HepG2 (cell line): ENCODE data around the gene DPY30. TPM values are rescaled to one million over a fixed set of nuclear protein-coding genes. Genes with fewer than 3 reads are reported as not detected.

ENCODE experiments used
- ATAC-seq: fragments of 200-7000 bp; cut with Tn5 transposase; 3 replicates; pipeline ENCODE4 v1.9.1; 2020; ENCODE audit warnings: mild to moderate bottlenecking, moderate library complexity
- BruUV-seq: library from RNA; stranded (reverse); fragments of 400-500 nt; replicated peaks from 2 replicates; lab custom pipeline; 2021; lab: Mats Ljungman, UMichigan
- CTCF ChIA-PET: fragments of 300-600 bp; formaldehyde crosslinking; extraction: SDS; loops from one replicate; lab custom pipeline; 2021; ENCODE audit warnings: low total read pairs, inconsistent platforms, low intra/inter-chr PET ratio; lab: Yijun Ruan, JAX
- POLR2A ChIA-PET: fragments of 350-600 bp; sonication (Branson Sonifier 250); formaldehyde crosslinking; loops from one replicate; lab custom pipeline; 2020; ENCODE audit warnings: antibody characterized with exemption, inconsistent platforms; lab: Yijun Ruan, JAX
- DNase-seq: peaks from one replicate; pipeline ENCODE4 v3.0.0-alpha.2; 2015; ENCODE audit warnings: low spot score
- FAIRE-seq: peaks from 3 replicates; lab custom pipeline; 2011; peaks lifted over from hg19 to GRCh38; lab: Jason Lieb, UNC
- H2AFZ ChIP-seq: one replicate; pipeline ENCODE4 v1.6.1; 2011; ENCODE audit warnings: low read length, inconsistent platforms
- H3K27ac ChIP-seq: fragments of 300-600 bp; 3 replicates; pipeline ENCODE4 v1.8.0; 2011; ENCODE audit warnings: mixed run types, mild to moderate bottlenecking, mixed read lengths, low read length, inconsistent platforms; ENCODE audit not compliant: insufficient read depth; ENCODE audit errors: extremely low read length
- H3K27me3 ChIP-seq, 2 experiments: fragments of 200-600 bp in 1 of 2; 2 replicates in 1 of 2; 3 replicates in 1 of 2; pipeline versions ENCODE4 v1.6.0 to v1.8.0; 2011; ENCODE audit warnings: low read length in 2 of 2, mild to moderate bottlenecking in 2 of 2, moderate library complexity in 2 of 2, inconsistent platforms in 1 of 2; ENCODE audit not compliant: insufficient read depth in 2 of 2, control insufficient read depth in 1 of 2
- H3K36me3 ChIP-seq, 2 experiments: fragments of 200-600 bp in 1 of 2; replicated peaks in 1 of 2; 2 replicates in 1 of 2; 3 replicates in 1 of 2; pipeline versions ENCODE4 v1.5.1 to v1.8.0; 2011; ENCODE audit warnings: low read length in 2 of 2, inconsistent platforms in 1 of 2; ENCODE audit not compliant: insufficient read depth in 2 of 2, control insufficient read depth in 1 of 2
- H3K4me1 ChIP-seq: 2 replicates; pipeline ENCODE4 v1.5.1; 2012; ENCODE audit warnings: low read length, inconsistent platforms; ENCODE audit not compliant: insufficient read depth
- H3K4me2 ChIP-seq: 2 replicates; pipeline ENCODE4 v1.6.0; 2011; ENCODE audit warnings: low read depth, low read length, inconsistent platforms
- H3K4me3 ChIP-seq, 3 experiments: fragments of 200-600 bp in 1 of 3; sonication (generic), shearing (Covaris generic) in 1 of 3; replicated peaks in 1 of 3; 2 replicates each; pipeline ENCODE4 v1.5.1; 2011 to 2016; ENCODE audit warnings: low read length in 3 of 3, inconsistent platforms in 2 of 3, low read depth in 2 of 3, mild to moderate bottlenecking in 2 of 3, control low read depth in 1 of 3, mixed read lengths in 1 of 3; ENCODE audit not compliant: insufficient read depth in 1 of 3
- H3K79me2 ChIP-seq: one replicate; pipeline ENCODE4 v1.6.1; 2011; ENCODE audit warnings: low read length, inconsistent platforms; ENCODE audit not compliant: insufficient read depth
- H3K9ac ChIP-seq: 2 replicates; pipeline ENCODE4 v1.6.0; 2011; ENCODE audit warnings: mild to moderate bottlenecking, low read depth, low read length, inconsistent platforms; ENCODE audit not compliant: insufficient read depth
- H3K9me3 ChIP-seq: 2 replicates; pipeline ENCODE4 v1.5.1; 2012; ENCODE audit warnings: mild to moderate bottlenecking, low read length
- H4K20me1 ChIP-seq: 2 replicates; pipeline ENCODE4 v1.6.0; 2011; ENCODE audit warnings: inconsistent platforms, mild to moderate bottlenecking, low read length, moderate library complexity; ENCODE audit not compliant: insufficient read depth
- ATRX ChIP-seq: sonication (generic); formaldehyde crosslinking; IDR thresholded peaks from 2 replicates; pipeline ENCODE4 v1.4.0; 2020; ENCODE audit warnings: missing genetic modification reagents, borderline replicate concordance
- CBFB ChIP-seq: sonication (generic); formaldehyde crosslinking; IDR thresholded peaks from 2 replicates; pipeline ENCODE4 v1.4.0; 2020; ENCODE audit warnings: missing genetic modification reagents
- GATAD1 ChIP-seq: IDR thresholded peaks from 2 replicates; pipeline ENCODE4 v1.6.1; 2016; ENCODE audit warnings: missing genetic modification reagents, missing compliant biosample characterization
- HMG20A ChIP-seq: IDR thresholded peaks from 2 replicates; pipeline ENCODE4 v1.6.1; 2016; ENCODE audit warnings: borderline replicate concordance
- KAT7 ChIP-seq: IDR thresholded peaks from 2 replicates; pipeline ENCODE4 v1.6.1; 2018; ENCODE audit warnings: borderline replicate concordance, missing compliant biosample characterization
- MZF1 ChIP-seq: sonication (generic); formaldehyde crosslinking; IDR thresholded peaks from 2 replicates; pipeline ENCODE4 v1.8.1; 2023; ENCODE audit warnings: mild to moderate bottlenecking, missing genetic modification reagents, borderline replicate concordance
- PRMT3 ChIP-seq: sonication (generic); formaldehyde crosslinking; IDR thresholded peaks from 2 replicates; pipeline ENCODE4 v1.8.1; 2022; ENCODE audit warnings: low read depth, mild to moderate bottlenecking, moderate library complexity, missing genetic modification reagents, borderline replicate concordance
- TBL1XR1 ChIP-seq: fragments of 150-350 bp; IDR thresholded peaks from 2 replicates; pipeline ENCODE4 v1.6.1; 2014; ENCODE audit warnings: borderline replicate concordance, low read length; ENCODE audit not compliant: partially characterized antibody
- ZMAT3 ChIP-seq: sonication (generic); formaldehyde crosslinking; conservative IDR thresholded peaks from 2 replicates; pipeline ENCODE4 v1.7.0; 2021; ENCODE audit warnings: missing genetic modification reagents
- ZNF431 ChIP-seq: sonication (generic); formaldehyde crosslinking; IDR thresholded peaks from 2 replicates; pipeline ENCODE4 v1.9.0; 2022; ENCODE audit warnings: missing genetic modification reagents, low read depth, mild to moderate bottlenecking, borderline replicate concordance
- ZNF883 ChIP-seq: sonication (generic); formaldehyde crosslinking; IDR thresholded peaks from 2 replicates; pipeline ENCODE4 v1.5.1; 2020; ENCODE audit warnings: mild to moderate bottlenecking, missing genetic modification reagents; ENCODE audit errors: not compliant biosample characterization
- WGBS: methylation state at CpG from one replicate; pipeline ENCODE4 v1.1.6; 2017; ENCODE audit warnings: low lambda C conversion rate; 5-methylcytosine and 5-hydroxymethylcytosine counted together
- in situ Hi-C: cut with HindIII; loops from 2 replicates; pipeline ENCODE4 v1.10.0; 2017; ENCODE audit warnings: low pct_unique_long_range_greater_than_20kb; ENCODE audit not compliant: extremely low pct_ligation_motif_present
- intact Hi-C: fragments of 100-400 bp; cut with micrococcal nuclease; formaldehyde crosslinking; loops from one replicate; pipeline ENCODE4 v1.10.0; 2022; ENCODE audit not compliant: unreplicated experiment
- polyA plus RNA-seq, 8 experiments: library from polyadenylated mRNA; depleted of rRNA in 3 of 8; stranded (reverse) in 7 of 8; unstranded in 1 of 8; fragments of >200 nt; fragmentation: Illumina TruSeq in 4 of 8; extraction: Trizol in 4 of 8; gene quantifications; 2 replicates each; pipeline versions ENCODE4 v1.2.1 to v1.2.3, GENCODE V29; 2011 to 2016; ENCODE audit warnings: low read depth in 4 of 8, missing spikeins in 1 of 8, mixed read lengths in 1 of 8; ENCODE audit not compliant: insufficient read depth in 1 of 8
- total RNA-seq, 5 experiments: library from RNA; depleted of rRNA; stranded (reverse); fragments of >200 nt; fragmentation: Illumina TruSeq; extraction: Trizol; gene quantifications; 2 replicates each; pipeline ENCODE4 v1.2.3, GENCODE V29; 2016; ENCODE audit warnings: low read depth in 1 of 5
- TF ChIP-seq, protein P1 (sequence below): sonication (generic); formaldehyde crosslinking; IDR thresholded peaks from 2 replicates; pipeline ENCODE4 v1.5.0; 2020; ENCODE audit warnings: missing genetic modification reagents
- TF ChIP-seq, protein P2 (sequence below): IDR thresholded peaks from 2 replicates; pipeline ENCODE4 v1.6.1; 2016
- TF ChIP-seq, protein P3 (sequence below): sonication (generic); formaldehyde crosslinking; IDR thresholded peaks from 2 replicates; pipeline ENCODE4 v1.8.0; 2022; ENCODE audit warnings: missing genetic modification reagents, mild to moderate bottlenecking, moderate library complexity, borderline replicate concordance
- TF ChIP-seq, protein P4 (sequence below): sonication (generic); formaldehyde crosslinking; IDR thresholded peaks from 2 replicates; pipeline ENCODE4 v1.4.0; 2020; ENCODE audit warnings: missing genetic modification reagents

The DPY30 gene
- total and polyA plus RNA-seq, 2 of the 13 experiments (the other 11 are each of a cell fraction or from before 2014, with no cell fraction given), result 98.1 to 118 TPM

DNA sequence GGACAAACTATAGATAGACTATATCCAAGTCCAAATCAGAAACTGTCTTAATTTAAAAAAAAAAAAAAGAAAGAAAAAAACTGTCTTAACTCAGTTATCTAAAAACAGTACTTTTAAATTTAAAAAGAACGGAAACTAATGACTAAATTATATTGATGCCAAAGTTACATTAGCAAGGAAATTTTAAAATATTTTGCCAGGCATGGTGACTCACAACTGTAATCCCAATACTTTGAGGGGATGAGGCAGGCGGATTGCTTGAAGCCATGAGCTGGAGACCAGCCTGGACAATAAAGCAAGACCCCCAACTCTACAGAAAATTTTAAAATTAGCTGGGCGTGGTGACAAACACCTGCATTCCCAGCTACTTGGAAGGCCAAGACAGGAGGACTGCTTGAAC is 59.6 kb downstream of the DPY30 start:
- H3K79me2 ChIP-seq, result peaks cover 85% of the 10 kb centered on the region
- FAIRE-seq, result no peak

DNA sequence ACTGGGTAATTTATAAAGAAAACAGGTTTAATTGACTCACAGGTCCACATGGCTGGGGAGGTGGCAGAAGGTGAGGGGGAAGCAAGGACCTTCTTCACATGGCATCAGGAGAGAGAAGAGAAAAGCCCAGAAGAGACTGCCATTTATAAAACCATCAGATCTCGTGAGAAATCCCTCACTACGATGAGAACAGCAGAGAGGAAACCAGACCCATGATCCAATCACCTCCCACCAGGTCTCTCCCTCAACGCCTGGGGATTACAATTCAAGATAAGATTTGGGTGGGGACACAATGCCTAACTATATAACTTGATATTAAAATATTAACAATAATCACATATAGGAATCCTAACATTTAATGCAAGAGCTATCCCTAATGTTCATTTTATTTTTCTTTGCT is 60.6 kb downstream of the DPY30 start:
- in situ Hi-C loops (no loop called here), intact Hi-C loops (no loop called here)
- Histone ChIP-seq H3K27ac (no peak overlapping the region), H3K79me2 (peaks cover 85% of the 10 kb centered on the region), H3K27me3 (no peaks in the 10 kb centered on the region; a peak in 1 of 5 replicates), H3K36me3 (peaks cover 0 to 8% of the 10 kb centered on the region in 2 experiments; a peak in 2 of 5 replicates), H3K4me2 (no peak overlapping the region), H3K9ac (no peak overlapping the region), H3K4me1 (peaks cover 12% of the 10 kb centered on the region), H2AFZ (no peak overlapping the region), H3K4me3 (no peak overlapping the region), H4K20me1 (peaks cover 3% of the 10 kb centered on the region; the same call in 1 of the 2 replicates), H3K9me3 (no peaks in the 10 kb centered on the region)
- DNase-seq (no peak), ATAC-seq (no peak), FAIRE-seq (no peak)
- ChIA-PET POLR2A (no interaction called here), CTCF (no interaction called here)
- no TSS peak for BruUV-seq
- WGBS, result 92% methylated on average over 3 of the region's 3 CpGs
- TF ChIP-seq GATAD1 (CRISPR knock-in tag) (no peak), TBL1XR1 (no peak), ZNF431 (CRISPR knock-in tag) (no peak), PRMT3 (CRISPR knock-in tag) (no peak), KAT7 (CRISPR knock-in tag) (no peak), MZF1 (CRISPR knock-in tag) (no peak), ZMAT3 (CRISPR knock-in tag) (no peak), HMG20A (CRISPR knock-in tag) (no peak), ZNF883 (no peak)
- TF ChIP-seq, protein P1, sequence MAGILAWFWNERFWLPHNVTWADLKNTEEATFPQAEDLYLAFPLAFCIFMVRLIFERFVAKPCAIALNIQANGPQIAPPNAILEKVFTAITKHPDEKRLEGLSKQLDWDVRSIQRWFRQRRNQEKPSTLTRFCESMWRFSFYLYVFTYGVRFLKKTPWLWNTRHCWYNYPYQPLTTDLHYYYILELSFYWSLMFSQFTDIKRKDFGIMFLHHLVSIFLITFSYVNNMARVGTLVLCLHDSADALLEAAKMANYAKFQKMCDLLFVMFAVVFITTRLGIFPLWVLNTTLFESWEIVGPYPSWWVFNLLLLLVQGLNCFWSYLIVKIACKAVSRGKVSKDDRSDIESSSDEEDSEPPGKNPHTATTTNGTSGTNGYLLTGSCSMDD, result no peak
- TF ChIP-seq, protein P2, sequence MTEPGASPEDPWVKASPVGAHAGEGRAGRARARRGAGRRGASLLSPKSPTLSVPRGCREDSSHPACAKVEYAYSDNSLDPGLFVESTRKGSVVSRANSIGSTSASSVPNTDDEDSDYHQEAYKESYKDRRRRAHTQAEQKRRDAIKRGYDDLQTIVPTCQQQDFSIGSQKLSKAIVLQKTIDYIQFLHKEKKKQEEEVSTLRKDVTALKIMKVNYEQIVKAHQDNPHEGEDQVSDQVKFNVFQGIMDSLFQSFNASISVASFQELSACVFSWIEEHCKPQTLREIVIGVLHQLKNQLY (CRISPR knock-in tag), result no peak
- TF ChIP-seq, protein P3, sequence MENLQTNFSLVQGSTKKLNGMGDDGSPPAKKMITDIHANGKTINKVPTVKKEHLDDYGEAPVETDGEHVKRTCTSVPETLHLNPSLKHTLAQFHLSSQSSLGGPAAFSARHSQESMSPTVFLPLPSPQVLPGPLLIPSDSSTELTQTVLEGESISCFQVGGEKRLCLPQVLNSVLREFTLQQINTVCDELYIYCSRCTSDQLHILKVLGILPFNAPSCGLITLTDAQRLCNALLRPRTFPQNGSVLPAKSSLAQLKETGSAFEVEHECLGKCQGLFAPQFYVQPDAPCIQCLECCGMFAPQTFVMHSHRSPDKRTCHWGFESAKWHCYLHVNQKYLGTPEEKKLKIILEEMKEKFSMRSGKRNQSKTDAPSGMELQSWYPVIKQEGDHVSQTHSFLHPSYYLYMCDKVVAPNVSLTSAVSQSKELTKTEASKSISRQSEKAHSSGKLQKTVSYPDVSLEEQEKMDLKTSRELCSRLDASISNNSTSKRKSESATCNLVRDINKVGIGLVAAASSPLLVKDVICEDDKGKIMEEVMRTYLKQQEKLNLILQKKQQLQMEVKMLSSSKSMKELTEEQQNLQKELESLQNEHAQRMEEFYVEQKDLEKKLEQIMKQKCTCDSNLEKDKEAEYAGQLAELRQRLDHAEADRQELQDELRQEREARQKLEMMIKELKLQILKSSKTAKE (CRISPR knock-in tag), result no peak

More for the DNA sequence above, 59.6 kb downstream of the DPY30 start:
- ATAC-seq, result no peak
- WGBS, result 98% methylated on average over 3 of the region's 3 CpGs
- BruUV-seq, result no TSS peak
- H3K9me3 ChIP-seq, result no peaks in the 10 kb centered on the region
- in situ Hi-C loops, result no loop called here
- TF ChIP-seq, protein P4, sequence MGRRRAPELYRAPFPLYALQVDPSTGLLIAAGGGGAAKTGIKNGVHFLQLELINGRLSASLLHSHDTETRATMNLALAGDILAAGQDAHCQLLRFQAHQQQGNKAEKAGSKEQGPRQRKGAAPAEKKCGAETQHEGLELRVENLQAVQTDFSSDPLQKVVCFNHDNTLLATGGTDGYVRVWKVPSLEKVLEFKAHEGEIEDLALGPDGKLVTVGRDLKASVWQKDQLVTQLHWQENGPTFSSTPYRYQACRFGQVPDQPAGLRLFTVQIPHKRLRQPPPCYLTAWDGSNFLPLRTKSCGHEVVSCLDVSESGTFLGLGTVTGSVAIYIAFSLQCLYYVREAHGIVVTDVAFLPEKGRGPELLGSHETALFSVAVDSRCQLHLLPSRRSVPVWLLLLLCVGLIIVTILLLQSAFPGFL (CRISPR knock-in tag), result no peak
- TF ChIP-seq ATRX (CRISPR knock-in tag), result no peak
- no peak for TF ChIP-seq CBFB (CRISPR knock-in tag)
- no peak for DNase-seq
- H3K4me2 ChIP-seq, result no peak overlapping the region
- peaks cover 12% of the 10 kb centered on the region for H3K4me1 ChIP-seq
- H2AFZ ChIP-seq, result no peak overlapping the region
- ChIA-PET POLR2A (no interaction called here), CTCF (no interaction called here)
- H3K27ac ChIP-seq, result no peak overlapping the region
- H3K4me3 ChIP-seq, result no peak overlapping the region
- no peaks in the 10 kb centered on the region for H4K20me1 ChIP-seq
- no peak overlapping the region for H3K9ac ChIP-seq
- intact Hi-C loops, result no loop called here
- H3K27me3 ChIP-seq, result no peaks in the 10 kb centered on the region
- H3K36me3 ChIP-seq, result peaks cover 0 to 11% of the 10 kb centered on the region in 2 experiments; a peak in 2 of 5 replicates
